Neural progenitor cell (in vitro differentiated cells): ENCODE results near the gene CAMK1D.

Experiments used
- CTCF ChIP-seq: fragments of 200-600 bp; sonication (generic); IDR thresholded peaks from 2 replicates; pipeline ENCODE4 v1.5.1; 2017; ENCODE audit warnings: antibody characterized with exemption, mild to moderate bottlenecking
- EZH2 ChIP-seq: fragments of 200-600 bp; sonication (generic); IDR thresholded peaks from 2 replicates; pipeline ENCODE4 v1.6.1; 2017; ENCODE audit warnings: antibody characterized with exemption, mild to moderate bottlenecking, moderate library complexity

GRCh38 chr10:12819656-12820055 lies 470.3 kb downstream of the CAMK1D start:
- no peak for TF ChIP-seq CTCF
- no peak for TF ChIP-seq EZH2
